ENCODE measurements around the gene GPR132.

The GPR132 gene

GRCh38 chr14:105065280-105066228 is at the start of gene GPR132:
GPR132 (minus strand) TSS chr14:105065430; CDS start chr14:105055420, 10,010 bp downstream.
- no peak for TF ChIP-seq NFIC (IDR thresholded peaks at IDR 0.05)

GRCh38 chr14:105108516-105108864 is 43.3 kb upstream of the GPR132 start:
- TF ChIP-seq TEAD4 (IDR thresholded peaks at IDR 0.05): no peak
- no peak for TF ChIP-seq EP300 (IDR thresholded peaks at IDR 0.05; ENCODE audit: borderline replicate concordance)
- no peak for TF ChIP-seq ZBTB7A (IDR thresholded peaks at IDR 0.05; ENCODE audit: low read depth)
- TF ChIP-seq EGR1 (IDR thresholded peaks at IDR 0.05): no peak
- TF ChIP-seq RAD21 (IDR thresholded peaks at IDR 0.05; ENCODE audit: low read depth): no peak
- no peak for TF ChIP-seq YY1 (IDR thresholded peaks at IDR 0.05; ENCODE audit: low read depth)
- TF ChIP-seq MAX (IDR thresholded peaks at IDR 0.05): no peak
- no peak for TF ChIP-seq CEBPB (IDR thresholded peaks at IDR 0.05)
- TF ChIP-seq TCF12 (IDR thresholded peaks at IDR 0.05; ENCODE audit: low read depth): no peak
- no peak for TF ChIP-seq REST (IDR thresholded peaks at IDR 0.05; ENCODE audit: low read depth)

- no peak for TF ChIP-seq EP300 (IDR thresholded peaks at IDR 0.05; ENCODE audit: borderline replicate concordance)
- no peak for TF ChIP-seq ZBTB7A (IDR thresholded peaks at IDR 0.05; ENCODE audit: low read depth)
- TF ChIP-seq EGR1 (IDR thresholded peaks at IDR 0.05): no peak
Measured at GRCh38 chr14:105107781-105108515, 42.7 kb upstream of the GPR132 start.

- TF ChIP-seq TAF1 (IDR thresholded peaks at IDR 0.05; ENCODE audit: low read depth) (no peak), RAD21 (IDR thresholded peaks at IDR 0.05; ENCODE audit: low read depth) (no peak), EP300 (IDR thresholded peaks at IDR 0.05; ENCODE audit: borderline replicate concordance) (no peak)
Measured at GRCh38 chr14:105107351-105107750, 42.1 kb upstream of the GPR132 start.

GRCh38 chr14:105105158-105105557 is 39.9 kb upstream of the GPR132 start:
- TF ChIP-seq FOXM1 (IDR thresholded peaks at IDR 0.05; ENCODE audit: borderline replicate concordance, low read depth): no peak
- TF ChIP-seq MAX (IDR thresholded peaks at IDR 0.05): no peak
- TF ChIP-seq CEBPB (IDR thresholded peaks at IDR 0.05): no peak
- no peak for TF ChIP-seq TAF1 (IDR thresholded peaks at IDR 0.05; ENCODE audit: low read depth)
- no peak for TF ChIP-seq CREB1 (IDR thresholded peaks at IDR 0.05; ENCODE audit: low read depth)
- no peak for TF ChIP-seq ZBTB7A (IDR thresholded peaks at IDR 0.05; ENCODE audit: low read depth)
- no peak for TF ChIP-seq TCF12 (IDR thresholded peaks at IDR 0.05; ENCODE audit: low read depth)
- TF ChIP-seq EP300 (IDR thresholded peaks at IDR 0.05; ENCODE audit: borderline replicate concordance): no peak
- TF ChIP-seq TEAD4 (IDR thresholded peaks at IDR 0.05): no peak
- no peak for TF ChIP-seq EGR1 (IDR thresholded peaks at IDR 0.05)
- no peak for TF ChIP-seq USF1 (IDR thresholded peaks at IDR 0.05)
- TF ChIP-seq REST (IDR thresholded peaks at IDR 0.05; ENCODE audit: low read depth): no peak
- no peak for TF ChIP-seq RAD21 (IDR thresholded peaks at IDR 0.05; ENCODE audit: low read depth)
- TF ChIP-seq NFIC (IDR thresholded peaks at IDR 0.05): no peak
- TF ChIP-seq YY1 (IDR thresholded peaks at IDR 0.05; ENCODE audit: low read depth): no peak

- TF ChIP-seq TCF12 (IDR thresholded peaks at IDR 0.05; ENCODE audit: low read depth) (no peak), CREB1 (IDR thresholded peaks at IDR 0.05; ENCODE audit: low read depth) (no peak), CEBPB (IDR thresholded peaks at IDR 0.05) (no peak), YY1 (IDR thresholded peaks at IDR 0.05; ENCODE audit: low read depth) (no peak), EP300 (IDR thresholded peaks at IDR 0.05; ENCODE audit: borderline replicate concordance) (no peak), REST (IDR thresholded peaks at IDR 0.05; ENCODE audit: low read depth) (no peak), TEAD4 (IDR thresholded peaks at IDR 0.05) (no peak), EGR1 (IDR thresholded peaks at IDR 0.05) (no peak), USF1 (IDR thresholded peaks at IDR 0.05) (no peak), TAF1 (IDR thresholded peaks at IDR 0.05; ENCODE audit: low read depth) (no peak), RAD21 (IDR thresholded peaks at IDR 0.05; ENCODE audit: low read depth) (no peak), MAX (IDR thresholded peaks at IDR 0.05) (no peak), NFIC (IDR thresholded peaks at IDR 0.05) (no peak), ZBTB7A (IDR thresholded peaks at IDR 0.05; ENCODE audit: low read depth) (no peak), FOXM1 (IDR thresholded peaks at IDR 0.05; ENCODE audit: borderline replicate concordance, low read depth) (no peak)
Measured at GRCh38 chr14:105102893-105103292, 37.7 kb upstream of the GPR132 start.
